K562 (cell line): Measurements from ENCODE around the gene LITAF.

Experiments
- C11orf30 ChIP-seq: fragments of 450-650 bp; IDR thresholded peaks from 2 replicates; pipeline ENCODE4 v1.6.1; 2016; ENCODE audit warnings: low read depth, mild to moderate bottlenecking
- CTCF ChIP-seq, 3 experiments: IDR thresholded peaks in 2 of 3; conservative IDR thresholded peaks in 1 of 3; 2 replicates each; pipeline ENCODE4 v1.5.1; 2011 to 2012; ENCODE audit warnings: low read length in 3 of 3, mild to moderate bottlenecking in 3 of 3, control low read depth in 2 of 3, improper control_type of control experiment in 1 of 3, inconsistent platforms in 1 of 3, low read depth in 1 of 3, mixed read lengths in 1 of 3, moderate library complexity in 1 of 3; ENCODE audit not compliant: insufficient read depth in 2 of 3
- ELF1 ChIP-seq: fragments of 200-800 bp; sonication (Bioruptor generic); IDR thresholded peaks from 2 replicates; pipeline ENCODE4 v1.6.1; 2016; ENCODE audit warnings: missing genetic modification characterization, missing compliant biosample characterization
- EZH2 ChIP-seq: IDR thresholded peaks from 2 replicates; pipeline ENCODE4 v1.6.1; 2012; ENCODE audit warnings: low read depth, mild to moderate bottlenecking, inconsistent platforms, low read length, borderline replicate concordance
- HNRNPK ChIP-seq: fragments of 200-400 bp; formaldehyde crosslinking; IDR thresholded peaks from one replicate; pipeline ENCODE4 v1.6.1; 2018; ENCODE audit warnings: mild to moderate bottlenecking, low read depth, low read length; ENCODE audit not compliant: poor library complexity, severe bottlenecking
- MAZ ChIP-seq, 2 experiments: fragments of 450-650 bp in 1 of 2; sonication (generic) in 1 of 2; formaldehyde crosslinking; IDR thresholded peaks in 1 of 2; conservative IDR thresholded peaks in 1 of 2; 2 replicates each; pipeline versions ENCODE4 v1.4.0 to v1.5.0; 2020; ENCODE audit warnings: mild to moderate bottlenecking in 1 of 2, missing genetic modification reagents in 1 of 2
- MTF1 ChIP-seq: fragments of 250-450 bp; sonication (Bioruptor Pico); IDR thresholded peaks from 2 replicates; pipeline ENCODE4 v1.9.0; 2021; ENCODE audit warnings: moderate library complexity, mild to moderate bottlenecking, inconsistent platforms, borderline replicate concordance
- NFRKB ChIP-seq: fragments of 450-650 bp; IDR thresholded peaks from 2 replicates; pipeline ENCODE4 v1.6.1; 2016; ENCODE audit warnings: low read depth
- SIN3A ChIP-seq, 2 experiments: fragments of 150-350 bp in 1 of 2; IDR thresholded peaks; 2 replicates each; pipeline ENCODE4 v1.6.1; 2011 to 2016; ENCODE audit warnings: borderline replicate concordance in 2 of 2, low read depth in 2 of 2, low read length in 2 of 2, mild to moderate bottlenecking in 2 of 2, moderate library complexity in 2 of 2; ENCODE audit not compliant: control insufficient read depth in 1 of 2
- SP1 ChIP-seq: sonication (generic); formaldehyde crosslinking; IDR thresholded peaks from 2 replicates; pipeline ENCODE4 v1.8.1; 2022; ENCODE audit warnings: mild to moderate bottlenecking, missing genetic modification reagents
- TARDBP ChIP-seq: fragments of 450-650 bp; IDR thresholded peaks from 2 replicates; pipeline ENCODE4 v1.6.1; 2016
- ZBTB7A ChIP-seq: IDR thresholded peaks from 2 replicates; pipeline ENCODE4 v1.6.1; 2011; ENCODE audit warnings: low read depth, mild to moderate bottlenecking, low read length, moderate library complexity, borderline replicate concordance; ENCODE audit not compliant: control insufficient read depth
- ZEB2 ChIP-seq: fragments of 450-650 bp; IDR thresholded peaks from 2 replicates; pipeline ENCODE4 v1.6.1; 2016
- ZNF3 ChIP-seq: fragments of 250-450 bp; sonication (Bioruptor Pico); IDR thresholded peaks from 2 replicates; pipeline ENCODE4 v1.5.0; 2021; ENCODE audit warnings: mild to moderate bottlenecking, moderate library complexity

- no peak for TF ChIP-seq ZBTB7A
- TF ChIP-seq MTF1 (CRISPR knock-in tag) = no peak
- no peak for TF ChIP-seq TARDBP
- TF ChIP-seq CTCF (IDR thresholded peaks at IDR 0.05 in 2 of 3, conservative IDR thresholded peaks at IDR 0.05 in 1 of 3; ENCODE audit: insufficient read depth in 2 of 3, low read depth in 1 of 3, low read length in 3 of 3) = no peak
- TF ChIP-seq SIN3A (IDR thresholded peaks at IDR 0.05; ENCODE audit: borderline replicate concordance in 2 of 2, control insufficient read depth in 1 of 2, low read depth in 2 of 2, low read length in 2 of 2) = no peak
- no peak for TF ChIP-seq EZH2
- TF ChIP-seq C11orf30 = no peak
- no peak for TF ChIP-seq ZEB2
- TF ChIP-seq NFRKB = no peak
- no peak for TF ChIP-seq MAZ (CRISPR knock-in tag; conservative IDR thresholded peaks at IDR 0.05 in 1 of 2, IDR thresholded peaks at IDR 0.05 in 1 of 2)
- TF ChIP-seq ELF1 (tag) = no peak
- no peak for TF ChIP-seq ZNF3 (CRISPR knock-in tag)
- no peak for TF ChIP-seq HNRNPK
- TF ChIP-seq SP1 = no peak
Measured at GRCh38 chr16:11604783-11605563, 18.3 kb upstream of the LITAF start.
